Right ventricle myocardium inferior (tissue), 1 donor: ENCODE data around the gene ZNF618. TPM values are rescaled to one million over a fixed set of nuclear protein-coding genes. Genes with fewer than 3 reads are reported as not detected.

Experiments
- ATAC-seq: fragments of 200-7000 bp; cut with Tn5 transposase; one replicate; pipeline ENCODE4 v1.9.1; 2020; ENCODE audit warnings: mild to moderate bottlenecking, moderate library complexity
- DNase-seq: peaks from one replicate; pipeline ENCODE4 v3.0.0; 2021; ENCODE audit errors: missing footprints
- intact Hi-C: fragments of 100-400 bp; cut with DNase I; formaldehyde crosslinking; loops from one replicate; pipeline ENCODE4 v1.11.0; 2022
- total RNA-seq: library from RNA; stranded (reverse); fragmentation: NEBNext Ultra II Directional; extraction: Animal tissue kit (Norgen Biotek cat#: 25700); gene quantifications from one replicate; pipeline ENCODE4 v1.2.1, GENCODE V29; 2021
- donor health status: DM: no; HTN: yes; CAD: no; lungs with severe emphysema.

ZNF618 gene
- total RNA-seq, 1 donor from 2014 or later = 1.6 TPM

DNA sequence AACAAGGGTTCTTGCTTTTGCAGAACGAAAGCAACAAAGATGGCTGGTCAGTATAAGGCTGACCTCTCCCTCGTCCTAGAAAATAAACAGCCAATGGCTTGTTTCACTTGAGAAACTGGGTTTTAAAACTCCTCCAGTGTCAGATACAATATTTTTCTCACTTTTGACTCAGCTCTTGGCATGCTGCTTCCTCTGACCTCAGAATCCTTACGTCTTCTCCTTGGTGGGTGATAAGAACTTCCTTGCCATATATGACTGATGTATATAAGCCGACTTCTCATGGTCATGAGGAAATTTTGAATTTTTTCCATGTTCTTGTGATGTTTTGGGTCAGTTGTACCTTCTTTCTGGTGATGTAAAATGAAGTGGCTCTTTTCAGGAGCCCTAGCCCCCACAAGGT is 3.8 kb downstream of the ZNF618 start:
- no peak for ATAC-seq
- intact Hi-C loops = loop anchor here (10.0 kb wide), 3 partner anchors 75 to 465 kb away; partner anchors contain the start of genes C9orf43 and POLE3
- no peak for DNase-seq

DNA sequence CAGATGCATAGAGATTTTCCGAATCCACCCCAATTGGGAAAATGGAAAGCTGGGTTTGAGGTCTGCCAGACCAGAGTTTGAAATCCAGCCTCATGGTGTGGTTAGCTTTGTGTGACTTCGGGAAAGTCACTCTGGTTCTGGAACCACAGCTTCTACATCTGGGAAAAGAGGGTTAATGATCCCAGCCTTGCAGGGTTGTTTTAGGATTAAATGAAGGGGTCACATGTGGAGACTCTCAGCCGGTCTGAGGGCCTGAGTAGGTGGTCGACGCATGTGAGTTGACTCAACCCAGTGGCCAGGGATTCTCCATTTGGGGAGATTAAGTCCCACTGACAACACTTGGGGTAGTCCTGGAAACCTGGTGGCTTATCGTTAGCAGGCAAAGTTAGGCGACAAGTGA is 6.1 kb downstream of the ZNF618 start:
- DNase-seq (no peak), ATAC-seq (no peak)
- intact Hi-C loops = loop anchor here (10.0 kb wide), 2 partner anchors 153 to 467 kb away; partner anchors contain the start of genes C9orf43 and POLE3

DNA sequence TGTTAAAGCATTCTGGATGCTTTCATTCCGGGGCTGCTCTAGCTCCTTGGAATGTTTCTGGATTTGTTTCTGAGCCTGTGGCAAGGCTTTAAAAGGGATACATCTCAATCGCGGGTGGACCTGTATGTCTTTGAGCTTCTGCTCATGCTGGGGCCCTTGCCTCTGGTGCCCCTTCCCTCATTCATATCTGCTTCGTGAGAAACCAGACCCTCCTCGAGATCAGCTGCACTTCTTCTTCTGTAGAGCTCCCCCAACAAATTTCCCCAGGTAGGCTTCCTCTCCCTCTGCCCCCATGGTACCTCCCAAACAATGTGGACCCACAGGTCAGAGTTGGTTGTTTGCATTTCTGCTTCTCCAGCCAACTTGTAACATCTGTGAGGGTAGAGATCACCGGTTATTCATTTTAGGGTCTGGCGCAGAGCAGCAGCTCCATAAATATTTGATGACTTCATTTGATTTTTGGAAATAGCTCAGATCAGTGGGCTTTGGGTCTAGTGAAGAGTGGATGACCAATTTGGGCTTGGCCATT is 6.6 kb downstream of the ZNF618 start:
- ATAC-seq = no peak
- intact Hi-C loops = loop anchor here (10.0 kb wide), 2 partner anchors 152 to 468 kb away; partner anchors contain the start of genes C9orf43 and POLE3
- DNase-seq = no peak

DNA sequence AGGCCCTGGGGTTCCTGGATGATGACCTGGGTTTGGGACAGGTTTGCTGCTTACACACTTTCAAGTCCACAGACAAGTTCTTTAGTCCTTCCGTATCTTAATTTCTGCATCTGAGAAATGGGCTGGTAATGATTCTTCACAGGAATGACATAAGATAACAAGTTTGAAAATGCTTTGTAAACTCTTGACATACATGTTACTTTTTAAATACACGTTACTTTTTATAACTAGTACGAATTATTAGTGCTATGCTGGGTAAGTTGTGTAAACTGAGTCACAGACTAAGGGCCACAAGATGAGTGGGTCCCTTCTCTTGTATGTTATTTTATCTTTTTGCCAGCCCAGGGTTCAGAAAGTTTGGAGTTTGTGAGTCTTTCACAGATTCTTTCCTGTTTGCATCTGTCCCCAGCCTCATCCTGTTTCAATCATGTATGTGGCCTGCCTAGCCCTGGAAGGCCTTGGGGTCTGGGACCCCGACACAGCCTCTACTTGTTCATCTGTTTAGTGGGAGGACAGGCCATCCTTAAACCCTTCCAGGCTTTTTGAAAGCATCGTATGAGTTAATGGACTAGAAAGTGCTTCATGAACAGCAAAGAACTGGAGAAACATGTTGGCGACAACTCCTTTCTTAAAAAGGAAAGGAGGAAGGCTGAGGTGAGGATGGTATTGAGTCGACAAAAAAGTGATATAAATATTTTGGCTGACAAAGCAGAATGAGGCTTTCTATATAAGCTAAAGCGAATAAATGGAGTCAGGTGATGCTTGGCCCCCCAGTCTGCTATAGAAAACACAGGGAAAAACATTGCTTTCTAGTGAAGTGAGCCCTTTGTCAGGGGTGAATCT is 9.3 kb downstream of the ZNF618 start:
- intact Hi-C loops = loop anchor here (10.0 kb wide), 2 partner anchors 149 to 471 kb away; partner anchors contain the start of genes C9orf43 and POLE3
- DNase-seq (no peak), ATAC-seq (no peak)

- DNase-seq (no peak), ATAC-seq (peak; percentile 42)
- intact Hi-C loops = loop anchor here (10.0 kb wide), 2 partner anchors 149 to 471 kb away; partner anchors contain the start of genes C9orf43 and POLE3
These were observed 9.9 kb downstream of the ZNF618 start for GRCh38 chr9:113886026-113886369.

- no peak for DNase-seq
- ATAC-seq = no peak
- intact Hi-C loops = loop anchor here (10.0 kb wide), 2 partner anchors 148 to 472 kb away; partner anchors contain the start of genes C9orf43 and POLE3
These were observed 10.4 kb downstream of the ZNF618 start for GRCh38 chr9:113886466-113886865.

DNA sequence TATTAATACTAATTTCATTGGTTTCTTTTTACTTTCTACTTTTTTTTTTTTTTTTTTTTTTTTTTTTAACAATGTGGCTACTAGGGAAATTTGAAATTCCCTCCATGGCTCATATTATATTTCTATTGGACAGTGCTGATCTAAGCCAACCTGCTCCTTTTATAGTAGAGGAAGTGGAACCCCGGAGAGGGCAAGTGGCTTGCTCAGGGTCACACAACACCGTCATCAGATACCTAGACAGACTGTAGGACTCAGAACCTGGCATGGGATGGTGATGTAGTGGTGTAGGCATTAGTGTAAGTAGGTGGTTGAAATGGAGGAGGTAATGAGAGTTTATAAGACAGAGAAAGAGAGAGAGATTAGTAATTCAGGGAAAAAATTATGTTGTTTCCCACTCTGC is 10.8 kb downstream of the ZNF618 start:
- DNase-seq = no peak
- no peak for ATAC-seq
- intact Hi-C loops = loop anchor here (10.0 kb wide), 2 partner anchors 148 to 472 kb away; partner anchors contain the start of genes C9orf43 and POLE3

GRCh38 chr9:113887436-113887835 is 11.3 kb downstream of the ZNF618 start:
- intact Hi-C loops = loop anchor here (10.0 kb wide), 2 partner anchors 147 to 473 kb away; partner anchors contain the start of genes C9orf43 and POLE3
- DNase-seq (no peak), ATAC-seq (no peak)

GRCh38 chr9:113888336-113888735 is 12.2 kb downstream of the ZNF618 start:
- intact Hi-C loops = loop anchor here (10.0 kb wide), 2 partner anchors 146 to 474 kb away; partner anchors contain the start of genes C9orf43 and POLE3
- ATAC-seq (no peak), DNase-seq (no peak)

- no peak for ATAC-seq
- DNase-seq = no peak
- intact Hi-C loops = loop anchor here (10.0 kb wide), 2 partner anchors 146 to 474 kb away; partner anchors contain the start of genes C9orf43 and POLE3
These were observed 12.9 kb downstream of the ZNF618 start for GRCh38 chr9:113888976-113889375.

GRCh38 chr9:113890704-113891103 is 14.6 kb downstream of the ZNF618 start:
- intact Hi-C loops = no loop called here
- ATAC-seq = no peak
- no peak for DNase-seq

- ATAC-seq (no peak), DNase-seq (no peak)
- intact Hi-C loops = no loop called here
These were observed 16.9 kb downstream of the ZNF618 start for GRCh38 chr9:113892861-113893491.

DNA sequence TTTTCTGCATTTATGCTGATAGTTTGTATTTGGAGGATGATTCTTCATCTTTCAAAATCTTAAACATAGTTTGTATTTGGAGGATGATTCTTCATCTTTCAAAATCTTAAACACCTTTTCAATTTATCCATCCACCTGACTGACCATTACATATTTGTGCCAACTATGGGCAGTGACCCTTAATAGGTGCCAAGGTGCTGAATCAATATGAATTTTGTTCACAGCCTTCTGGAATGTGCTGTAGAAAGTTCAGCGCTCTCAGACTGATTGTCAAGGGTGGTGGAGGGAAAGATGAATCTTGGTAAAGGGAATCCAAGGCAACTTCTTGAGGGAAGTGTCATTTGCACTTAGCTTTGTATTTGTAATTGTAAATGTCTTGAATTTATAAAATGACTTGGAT is 18.1 kb downstream of the ZNF618 start:
- ATAC-seq = no peak
- intact Hi-C loops = no loop called here
- DNase-seq = no peak

- ATAC-seq (no peak), DNase-seq (no peak)
- intact Hi-C loops = no loop called here
These were observed 19.4 kb downstream of the ZNF618 start for GRCh38 chr9:113895526-113895925.

DNA sequence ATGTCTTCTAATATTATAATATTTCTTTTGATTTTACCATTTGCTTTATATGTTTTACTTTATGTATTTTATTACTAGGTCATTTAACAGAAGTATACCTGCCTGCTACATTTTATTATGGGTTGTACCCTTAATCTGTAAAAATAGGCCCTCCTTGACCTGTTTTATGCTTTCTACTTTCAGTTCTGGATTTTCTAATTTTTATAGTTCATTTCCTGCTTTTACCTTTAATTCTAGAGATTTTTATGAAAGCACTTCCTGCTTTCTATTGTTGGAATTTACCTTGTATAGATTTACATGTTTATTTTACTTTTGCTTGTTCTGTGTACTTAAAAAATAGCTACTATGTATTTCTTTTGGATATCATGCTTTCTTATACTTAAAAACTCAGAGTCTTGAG is 20.6 kb downstream of the ZNF618 start:
- intact Hi-C loops = no loop called here
- ATAC-seq (no peak), DNase-seq (no peak)

GRCh38 chr9:113898151-113898550 is 22.0 kb downstream of the ZNF618 start:
- ATAC-seq = no peak
- intact Hi-C loops = no loop called here
- no peak for DNase-seq

DNA sequence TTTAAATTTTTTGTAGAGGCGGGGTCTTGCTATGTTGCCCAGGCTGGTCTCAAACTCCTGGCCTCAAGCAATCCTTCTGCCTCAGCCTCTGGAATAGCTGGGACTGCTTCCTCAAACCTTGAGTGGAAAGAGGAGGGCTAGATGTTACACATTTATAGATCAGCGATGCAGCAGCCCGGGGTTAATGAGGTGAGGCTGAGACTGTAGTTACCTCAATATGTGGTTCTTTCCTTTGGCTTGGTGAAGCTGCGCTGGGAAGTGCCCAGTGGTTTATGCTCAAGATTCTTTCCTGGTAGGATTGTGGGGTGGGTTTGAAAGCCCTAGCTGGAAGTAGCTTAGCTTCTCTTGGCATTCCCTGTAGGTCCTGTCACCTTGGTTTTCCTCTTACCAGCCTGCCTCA is 22.5 kb downstream of the ZNF618 start:
- intact Hi-C loops = no loop called here
- no peak for DNase-seq
- ATAC-seq = no peak

DNA sequence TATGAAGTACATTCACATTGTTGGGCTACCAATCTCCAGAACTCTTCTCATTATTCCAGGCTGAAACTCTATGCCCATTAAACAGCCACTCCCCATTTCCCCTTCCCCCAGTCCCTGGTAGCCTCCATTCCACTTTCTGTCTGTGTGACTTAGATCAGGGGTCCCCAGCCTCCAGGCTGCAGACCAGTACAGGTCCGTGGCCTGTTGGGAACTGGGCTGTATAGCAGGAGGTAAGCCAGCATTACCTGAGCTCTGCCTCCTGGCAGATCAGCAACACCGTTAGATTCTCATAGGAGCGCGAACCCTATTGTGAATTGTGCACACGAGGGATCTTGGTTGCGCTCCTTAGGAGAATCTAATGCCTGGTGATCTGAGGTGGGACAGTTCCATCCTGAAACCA is 23.1 kb downstream of the ZNF618 start:
- intact Hi-C loops = no loop called here
- ATAC-seq (no peak), DNase-seq (no peak)

- no peak for ATAC-seq
- intact Hi-C loops = no loop called here
These were observed 25.1 kb downstream of the ZNF618 start for GRCh38 chr9:113901221-113901688.

More at GRCh38 chr9:113901221-113901688, 25.1 kb downstream of the ZNF618 start:
- no peak for DNase-seq
